Fibroblast of skin of right quadriceps (primary cell): ENCODE measurements around the gene SARM1.
"Not testable (repeated sequence)": the region's sequence is repeated elsewhere in the genome, so short reads cannot be mapped to it uniquely, and the experiment has no call there.

Experiments used
- DNase-seq: peaks from one replicate; pipeline ENCODE4 v3.0.0-alpha.2; 2013

The SARM1 gene

GRCh38 chr17:28397275-28397674, 25.8 kb downstream of the SARM1 start:
- DNase-seq, result no peak

- no peak for DNase-seq
Measured at GRCh38 chr17:28397687-28398279, 26.3 kb downstream of the SARM1 start.

DNA sequence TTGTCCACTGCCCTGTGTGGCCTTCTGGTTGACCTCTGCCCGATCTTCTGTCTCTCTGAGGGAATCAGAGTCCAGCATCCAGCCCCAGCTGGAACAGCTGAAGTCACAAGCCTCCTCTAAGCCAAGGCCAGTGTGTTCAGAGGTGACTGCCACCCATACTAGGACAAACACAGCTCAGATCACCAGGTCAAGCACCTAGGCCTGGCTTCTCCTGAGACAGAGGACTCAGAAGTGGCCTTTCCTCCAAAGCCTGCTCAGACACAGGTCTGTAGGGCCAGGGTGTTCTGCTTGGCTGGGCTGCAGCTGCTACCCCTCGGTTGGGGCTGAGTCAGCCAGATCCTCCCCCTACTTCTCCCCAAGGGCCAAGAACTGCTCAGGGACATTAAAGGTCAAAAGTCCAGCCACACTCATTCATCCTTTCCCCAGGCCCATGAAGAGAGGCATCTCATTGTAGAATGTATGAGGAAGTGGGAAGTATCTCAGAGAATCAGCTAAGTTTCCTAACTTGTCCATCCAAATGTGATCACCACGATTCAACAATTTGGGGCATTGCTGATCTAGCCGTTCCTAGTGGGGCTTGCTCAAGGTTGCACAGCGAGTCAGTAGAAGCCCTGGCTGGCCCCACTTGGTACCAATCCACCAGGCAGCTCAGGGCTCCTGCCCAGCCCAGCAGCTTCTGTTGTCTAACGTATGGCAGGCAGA, 26.9 kb downstream of the SARM1 start:
- no peak for DNase-seq

- DNase-seq, result no peak
Measured at GRCh38 chr17:28399808-28400207, 28.3 kb downstream of the SARM1 start.

GRCh38 chr17:28402224-28402630, 30.7 kb downstream of the SARM1 start:
- no peak for DNase-seq

- DNase-seq, result no peak
Measured at GRCh38 chr17:28402844-28403243, 31.4 kb downstream of the SARM1 start.

GRCh38 chr17:28404007-28404406, 32.5 kb downstream of the SARM1 start:
- no peak for DNase-seq

DNA sequence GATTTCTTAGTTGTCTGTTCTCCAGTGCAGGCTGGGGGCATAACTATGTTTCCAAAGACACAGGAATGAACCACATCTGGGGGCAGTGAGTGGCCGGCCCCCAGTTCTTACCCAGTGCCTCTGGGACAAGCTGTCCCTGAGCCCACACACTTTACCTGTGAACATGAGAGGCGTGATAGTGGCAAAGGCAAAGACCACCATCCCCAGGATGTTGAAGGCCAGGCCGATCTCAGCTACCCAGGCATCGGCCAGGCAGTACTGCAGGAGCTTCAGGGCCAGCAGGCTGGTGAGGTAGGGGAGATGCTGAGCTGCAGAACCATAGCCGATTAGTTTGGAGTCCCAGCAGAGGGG, 32.9 kb downstream of the SARM1 start:
- DNase-seq, result no peak

GRCh38 chr17:28404812-28405570, 33.5 kb downstream of the SARM1 start:
- no peak for DNase-seq

DNA sequence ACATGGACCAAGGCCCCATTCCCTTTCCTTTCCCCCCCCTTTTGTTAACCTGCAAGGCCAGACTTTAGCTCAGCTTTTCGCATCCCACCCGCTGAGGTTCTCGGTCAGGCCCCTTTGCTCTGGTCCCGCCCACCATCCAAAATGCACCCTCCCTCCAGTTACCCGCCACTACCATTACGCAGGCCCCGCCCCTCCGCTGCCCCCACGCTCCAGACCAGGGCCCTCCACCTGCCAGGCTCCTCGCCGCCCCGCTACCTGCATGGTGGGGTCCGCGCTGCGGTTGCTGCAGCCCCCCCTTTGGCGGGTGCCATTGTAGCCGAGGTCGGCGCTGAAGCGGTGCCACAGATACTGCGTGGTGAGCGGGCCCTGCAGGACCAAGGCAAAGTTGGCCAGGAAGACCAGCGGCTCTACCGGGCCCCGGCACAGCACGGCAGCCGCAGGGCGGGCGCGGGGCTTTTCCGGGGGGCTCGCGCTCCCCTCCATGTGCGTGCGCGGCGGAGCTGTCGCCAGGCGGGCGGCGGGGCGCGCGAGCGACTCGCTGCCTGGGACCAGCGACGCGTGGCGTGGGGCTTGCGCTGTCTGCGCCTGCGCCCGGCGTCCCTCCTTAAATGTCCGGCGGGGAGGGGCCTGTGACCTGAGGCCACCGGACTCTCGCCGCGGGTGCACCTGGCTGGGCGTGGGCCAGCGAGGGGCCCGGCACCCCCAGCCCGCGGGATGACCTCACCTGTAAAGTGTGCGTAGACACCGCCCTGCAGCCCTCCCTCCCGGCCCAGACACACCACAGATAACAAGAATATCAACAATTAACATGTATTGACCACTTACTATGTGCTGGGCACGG, 34.4 kb downstream of the SARM1 start, which contains the start of gene SLC46A1:
SLC46A1 (minus strand) TSS at position 581 of the 841 bp plus-strand sequence; CDS start at position 483, 98 bp downstream.
- no peak for DNase-seq

DNA sequence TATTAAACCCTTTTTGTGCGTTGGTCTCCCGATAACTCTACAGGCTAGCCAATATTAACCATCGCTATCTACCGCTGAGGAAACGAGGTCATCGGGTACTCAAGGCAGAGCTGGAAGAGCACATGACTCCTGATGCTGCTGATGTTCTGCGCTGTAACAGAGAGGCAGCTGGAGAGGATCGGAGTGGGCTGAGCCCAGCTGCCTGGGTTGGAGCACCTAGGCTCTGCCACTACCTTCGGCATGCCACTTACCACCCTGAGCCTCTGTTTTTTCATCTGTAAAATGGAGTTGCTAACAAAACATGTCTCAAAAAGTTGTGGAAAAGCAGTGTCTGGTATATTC, 35.0 kb downstream of the SARM1 start:
- no peak for DNase-seq

GRCh38 chr17:28407130-28407973, 35.9 kb downstream of the SARM1 start:
- DNase-seq, result no peak

- DNase-seq, result no peak
Measured at GRCh38 chr17:28407974-28408306, 36.4 kb downstream of the SARM1 start.

DNA sequence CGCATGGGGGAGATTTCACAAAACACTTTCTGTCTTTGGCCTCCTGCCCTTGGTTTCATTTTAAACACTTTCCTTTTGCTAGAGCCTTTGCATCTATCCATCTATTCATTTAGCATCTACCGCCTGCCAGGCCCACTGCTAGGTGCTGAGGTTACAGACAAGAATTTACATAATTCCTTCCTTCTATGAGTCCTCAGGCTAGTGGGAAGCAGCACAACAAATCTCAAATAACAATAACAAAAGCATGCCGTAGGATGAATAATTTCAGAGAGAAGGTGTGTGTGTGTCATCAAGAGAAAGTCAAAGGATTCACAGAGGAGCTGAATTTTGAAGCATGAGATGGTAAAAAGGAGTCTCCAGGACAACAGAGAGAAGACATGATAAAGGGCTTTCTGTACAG, 40.6 kb downstream of the SARM1 start:
- DNase-seq, result no peak

- no peak for DNase-seq
Measured at GRCh38 chr17:28413804-28414203, 42.3 kb downstream of the SARM1 start.

- DNase-seq, result no peak
Measured at GRCh38 chr17:28415886-28416285, 44.4 kb downstream of the SARM1 start.

DNA sequence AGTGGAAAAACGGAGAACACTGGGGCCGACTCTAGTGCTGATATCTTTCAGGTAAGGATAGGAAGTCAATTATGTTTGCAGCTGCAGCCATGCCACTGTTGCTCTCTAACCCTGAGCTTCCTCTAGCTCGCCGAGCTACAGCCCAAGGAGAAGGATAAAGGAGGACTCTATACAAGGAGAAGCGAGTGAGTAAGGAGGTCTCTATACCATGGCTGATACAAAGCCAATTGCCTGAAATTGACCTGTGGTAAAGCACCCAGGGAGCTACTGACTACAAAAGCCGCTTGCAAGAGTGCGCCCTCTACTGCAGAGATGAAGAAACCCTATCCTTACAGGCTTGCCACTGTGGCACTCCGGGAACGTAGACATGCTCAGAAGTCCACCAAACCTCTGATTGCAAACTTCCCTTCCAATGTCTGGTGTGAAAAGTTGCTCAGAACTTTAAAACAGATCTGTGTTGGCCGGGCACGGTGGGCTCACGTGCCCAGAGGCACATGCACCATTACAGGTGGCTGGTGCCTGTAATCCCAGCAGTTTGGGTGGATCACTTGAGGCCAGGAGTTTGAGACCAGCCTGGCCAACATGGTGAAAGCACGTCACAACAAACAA, 45.3 kb downstream of the SARM1 start:
- DNase-seq, result peak; percentile 41

- DNase-seq, result no peak
Measured at GRCh38 chr17:28421787-28422305, 50.4 kb downstream of the SARM1 start.

DNA sequence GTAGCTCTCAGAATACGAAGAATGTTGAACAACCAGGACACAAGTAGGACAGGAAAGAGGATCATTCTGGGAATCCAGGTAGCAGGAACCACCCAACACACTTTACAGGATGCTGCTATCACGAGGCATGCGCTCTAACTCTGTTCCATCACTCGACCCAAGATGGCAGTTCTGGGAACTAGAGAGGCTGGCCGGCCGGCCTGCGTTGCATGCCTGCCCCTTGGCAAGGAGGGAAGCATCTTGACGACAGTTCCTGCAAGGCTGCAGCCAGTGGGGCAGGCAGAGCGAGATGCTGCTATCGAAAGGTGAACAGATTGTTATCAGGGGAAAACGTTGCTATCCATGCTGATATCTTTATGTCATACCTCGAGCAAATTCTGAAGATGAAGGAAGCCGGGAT, 53.7 kb downstream of the SARM1 start:
- no peak for DNase-seq

- DNase-seq, result no peak
Measured at GRCh38 chr17:28426081-28426519, 54.6 kb downstream of the SARM1 start.

DNA sequence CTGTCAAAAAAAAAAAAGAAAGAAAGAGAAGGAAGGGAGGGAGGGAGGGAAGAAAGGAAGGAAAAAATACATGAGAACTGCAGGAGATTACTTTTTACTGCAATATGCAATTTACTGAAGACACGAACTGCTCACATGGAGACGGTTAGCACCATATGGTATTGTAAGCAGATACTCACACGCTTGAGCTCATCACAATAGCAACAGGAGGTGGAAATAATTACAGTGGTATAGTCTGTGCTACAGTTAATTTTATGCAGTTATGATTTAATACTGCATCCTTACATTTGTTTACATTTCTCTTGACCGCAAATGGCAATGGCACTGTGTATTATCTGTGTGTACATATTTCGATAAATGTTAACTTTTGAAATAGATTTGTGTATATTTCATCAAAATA, 55.9 kb downstream of the SARM1 start:
- peak; percentile 28 for DNase-seq

GRCh38 chr17:28427982-28428381, 56.5 kb downstream of the SARM1 start:
- not testable (repeated sequence) for DNase-seq
